Endothelial cell of umbilical vein (primary cell): ENCODE measurements around the gene LAMB4. TPM values are rescaled to one million over a fixed set of nuclear protein-coding genes. Genes with fewer than 3 reads are reported as not detected.

ENCODE experiments used
- BruUV-seq: library from RNA; stranded (reverse); fragments of 400-500 nt; replicated peaks from 2 replicates; lab custom pipeline; 2021; lab: Mats Ljungman, UMichigan
- CTCF ChIA-PET: fragments of 300-600, 350-600 bp; sonication (Branson Sonifier 250); formaldehyde crosslinking; loops from one replicate; lab custom pipeline; 2021; ENCODE audit warnings: antibody characterized with exemption, inconsistent platforms; lab: Charles Lee
- POLR2A ChIA-PET: fragments of 300-600, 350-600 bp; sonication (Branson Sonifier 250); formaldehyde crosslinking; loops from one replicate; lab custom pipeline; 2021; ENCODE audit warnings: antibody characterized with exemption, inconsistent platforms; lab: Charles Lee
- DNase-seq: peaks from one replicate; pipeline ENCODE4 v3.0.0-alpha.2; 2011; ENCODE audit warnings: low read depth, low spot score
- FAIRE-seq: peaks from 2 replicates; lab custom pipeline; 2011; peaks lifted over from hg19 to GRCh38; lab: Jason Lieb, UNC
- H2AFZ ChIP-seq: 2 replicates; pipeline ENCODE4 v1.6.0; 2012; ENCODE audit warnings: low read depth, low read length, control low read depth, inconsistent platforms
- H3K27ac ChIP-seq: 2 replicates; pipeline ENCODE4 v1.5.1; 2011; ENCODE audit warnings: low read depth, mild to moderate bottlenecking, control low read depth, low read length, moderate library complexity; ENCODE audit not compliant: insufficient read depth
- H3K27me3 ChIP-seq, 2 experiments: 2 replicates each; pipeline versions ENCODE4 v1.6.0 to v1.6.1; 2011; ENCODE audit warnings: low read length in 2 of 2, mixed read lengths in 1 of 2; ENCODE audit not compliant: control insufficient read depth in 2 of 2, insufficient read depth in 2 of 2
- H3K36me3 ChIP-seq, 2 experiments: 2 replicates in 1 of 2; 3 replicates in 1 of 2; pipeline ENCODE4 v1.5.1; 2011; ENCODE audit warnings: low read length in 2 of 2, mild to moderate bottlenecking in 1 of 2, moderate library complexity in 1 of 2; ENCODE audit not compliant: control insufficient read depth in 2 of 2, insufficient read depth in 2 of 2; ENCODE audit errors: extremely low read depth in 1 of 2
- H3K4me1 ChIP-seq: 3 replicates; pipeline ENCODE4 v1.5.1; 2011; ENCODE audit warnings: mild to moderate bottlenecking, low read length; ENCODE audit not compliant: control insufficient read depth, insufficient read depth; ENCODE audit errors: extremely low read depth
- H3K4me2 ChIP-seq: 2 replicates; pipeline ENCODE4 v1.6.1; 2011; ENCODE audit warnings: low read length, control low read depth, mixed read lengths; ENCODE audit not compliant: insufficient read depth
- H3K4me3 ChIP-seq, 3 experiments: fragments of 200-600 bp in 1 of 3; sonication (generic), shearing (Covaris generic) in 1 of 3; replicated peaks in 1 of 3; 2 replicates each; pipeline ENCODE4 v1.5.1; 2011 to 2016; ENCODE audit warnings: control low read depth in 3 of 3, low read length in 3 of 3, mild to moderate bottlenecking in 2 of 3, inconsistent platforms in 1 of 3, low read depth in 1 of 3, moderate library complexity in 1 of 3; ENCODE audit not compliant: insufficient read depth in 1 of 3
- H3K79me2 ChIP-seq: 2 replicates; pipeline ENCODE4 v1.6.0; 2012; ENCODE audit warnings: low read length, inconsistent platforms; ENCODE audit not compliant: control insufficient read depth, insufficient read depth
- H3K9ac ChIP-seq: replicated peaks from 2 replicates; pipeline ENCODE3; 2011; ENCODE audit warnings: low read length, control low read depth; ENCODE audit not compliant: insufficient read depth; ENCODE audit errors: extremely low read depth
- H3K9me1 ChIP-seq: replicated peaks from 3 replicates; pipeline ENCODE4 v1.6.0; 2011; ENCODE audit warnings: mild to moderate bottlenecking, low read length; ENCODE audit not compliant: control insufficient read depth, insufficient read depth; ENCODE audit errors: extremely low read depth
- H3K9me3 ChIP-seq: replicated peaks from 2 replicates; pipeline ENCODE4 v1.5.1; 2012; ENCODE audit warnings: low read length, inconsistent platforms; ENCODE audit not compliant: control insufficient read depth, insufficient read depth
- H4K20me1 ChIP-seq: replicated peaks from 2 replicates; pipeline ENCODE3; 2011; ENCODE audit warnings: mild to moderate bottlenecking, low read length; ENCODE audit not compliant: control insufficient read depth, insufficient read depth; ENCODE audit errors: extremely low read depth
- CTCF ChIP-seq, 2 donors: IDR thresholded peaks; 1 replicate in 1 of 2; 2 replicates in 1 of 2; pipeline ENCODE4 v1.5.1; 2011; ENCODE audit warnings: low read length in 2 of 2, mild to moderate bottlenecking in 2 of 2, moderate library complexity in 2 of 2, control low read depth in 1 of 2, inconsistent platforms in 1 of 2, low read depth in 1 of 2; ENCODE audit not compliant: insufficient read depth in 1 of 2; ENCODE audit errors: extremely low read depth in 1 of 2
- EZH2 ChIP-seq: IDR thresholded peaks from 2 replicates; pipeline ENCODE4 v1.6.1; 2012; ENCODE audit warnings: borderline replicate concordance, low read depth, mild to moderate bottlenecking, moderate library complexity, low read length, inconsistent platforms; ENCODE audit not compliant: severe bottlenecking
- FOS ChIP-seq: IDR thresholded peaks from 2 replicates; pipeline ENCODE4 v1.6.1; 2011; ENCODE audit warnings: mild to moderate bottlenecking, low read length, moderate library complexity, borderline replicate concordance; ENCODE audit not compliant: insufficient read depth
- GATA2 ChIP-seq: IDR thresholded peaks from 2 replicates; pipeline ENCODE4 v1.7.0; 2011; ENCODE audit warnings: low read depth, mild to moderate bottlenecking, moderate library complexity, mixed read lengths, low read length; ENCODE audit not compliant: insufficient read length, insufficient read depth
- JUN ChIP-seq: IDR thresholded peaks from 2 replicates; pipeline ENCODE4 v1.6.1; 2011; ENCODE audit warnings: borderline replicate concordance, low read depth; ENCODE audit not compliant: insufficient read length, insufficient read depth
- MAX ChIP-seq: IDR thresholded peaks from 2 replicates; pipeline ENCODE4 v1.6.1; 2011; ENCODE audit not compliant: insufficient read depth, insufficient read length
- MYC ChIP-seq: IDR thresholded peaks from one replicate; pipeline ENCODE4 v1.6.1; 2011; ENCODE audit warnings: mild to moderate bottlenecking, low read depth, low read length
- POLR2A ChIP-seq: IDR thresholded peaks from 2 replicates; pipeline ENCODE4 v1.6.1; 2012; ENCODE audit warnings: low read depth, mild to moderate bottlenecking, control low read depth, low read length
- POLR2AphosphoS5 ChIP-seq: IDR thresholded peaks from 2 replicates; pipeline ENCODE4 v1.6.1; 2012; ENCODE audit warnings: low read depth, mild to moderate bottlenecking, control low read depth, low read length, moderate library complexity; ENCODE audit not compliant: insufficient read depth
- dilution Hi-C: fragments of 300-500 bp; cut with MboI; formaldehyde crosslinking; loops from one replicate; pipeline ENCODE4 v1.15.0; 2019; ENCODE audit warnings: low sequenced_read_pairs; ENCODE audit not compliant: extremely low pct_ligation_motif_present
- intact Hi-C: fragments of 100-400 bp; cut with micrococcal nuclease; formaldehyde crosslinking; loops from one replicate; pipeline ENCODE4 v1.10.0; 2022
- polyA plus RNA-seq, 4 experiments: library from polyadenylated mRNA; depleted of rRNA in 3 of 4; stranded (reverse) in 3 of 4; unstranded in 1 of 4; fragments of >200 nt; gene quantifications; 2 replicates each; pipeline versions ENCODE4 v1.2.1 to v1.2.3, GENCODE V29; 2011 to 2012; ENCODE audit warnings: missing spikeins in 1 of 4
- total RNA-seq: library from RNA; stranded (reverse); gene quantifications from 2 replicates; pipeline ENCODE4 v1.2.3, GENCODE V29; 2021

LAMB4 gene
- total and polyA plus RNA-seq, 2 donors (not counting 3 experiments of a cell fraction or from before 2014, with no cell fraction given), result 0.15 to 0.20 TPM

GRCh38 chr7:108096996-108097395, 33.2 kb downstream of the LAMB4 start:
- TF ChIP-seq POLR2AphosphoS5 (no peak), GATA2 (no peak), MAX (no peak), FOS (no peak), JUN (no peak), CTCF (IDR thresholded peaks at IDR 0.05; ENCODE audit: extremely low read depth in 1 of 2, insufficient read depth in 1 of 2, low read depth in 1 of 2, low read length in 2 of 2) (no peak), POLR2A (no peak), MYC (no peak), EZH2 (no peak)
- H3K27me3 ChIP-seq, result no peaks in the 10 kb centered on the region
- H3K4me2 ChIP-seq, result no peak overlapping the region
- FAIRE-seq, result no peak
- H3K9ac ChIP-seq, result no peak overlapping the region
- POLR2A ChIA-PET, result interaction anchor here (0.6 kb wide), 1 partner anchor 42 kb away, joined by 3 read pairs; no protein-coding TSS in a partner anchor
- H4K20me1 ChIP-seq, result no peaks in the 10 kb centered on the region
- CTCF ChIA-PET, result interaction anchor here (0.6 to 4.7 kb wide), 15 partner anchors 9 to 114 kb away, joined by 3 to 57 read pairs (median 4); partner anchors contain the start of gene LAMB1
- no peak overlapping the region for H2AFZ ChIP-seq
- no TSS peak for BruUV-seq
- H3K79me2 ChIP-seq, result no peaks in the 10 kb centered on the region
- dilution Hi-C loops, result no loop called here
- H3K9me1 ChIP-seq, result no peaks in the 10 kb centered on the region
- peaks cover 29% of the 10 kb centered on the region for H3K4me1 ChIP-seq
- intact Hi-C loops, result loop anchor here (1.0 kb wide), 2 partner anchors 82 to 96 kb away; no protein-coding TSS in a partner anchor
- H3K36me3 ChIP-seq, result no peaks in the 10 kb centered on the region
- no peak overlapping the region for H3K4me3 ChIP-seq
- H3K27ac ChIP-seq, result no peak overlapping the region
- no peaks in the 10 kb centered on the region for H3K9me3 ChIP-seq
- DNase-seq, result no peak
